HG03378 (cell line): ENCODE measurements around the gene POP4.

Experiments used
- ATAC-seq: cut with Tn5 transposase; IDR thresholded peaks from one replicate; pipeline ENCODE4 v1.9.1; 2021; ENCODE audit warnings: mild to moderate bottlenecking, moderate library complexity; ENCODE audit not compliant: unreplicated experiment

POP4 gene

DNA sequence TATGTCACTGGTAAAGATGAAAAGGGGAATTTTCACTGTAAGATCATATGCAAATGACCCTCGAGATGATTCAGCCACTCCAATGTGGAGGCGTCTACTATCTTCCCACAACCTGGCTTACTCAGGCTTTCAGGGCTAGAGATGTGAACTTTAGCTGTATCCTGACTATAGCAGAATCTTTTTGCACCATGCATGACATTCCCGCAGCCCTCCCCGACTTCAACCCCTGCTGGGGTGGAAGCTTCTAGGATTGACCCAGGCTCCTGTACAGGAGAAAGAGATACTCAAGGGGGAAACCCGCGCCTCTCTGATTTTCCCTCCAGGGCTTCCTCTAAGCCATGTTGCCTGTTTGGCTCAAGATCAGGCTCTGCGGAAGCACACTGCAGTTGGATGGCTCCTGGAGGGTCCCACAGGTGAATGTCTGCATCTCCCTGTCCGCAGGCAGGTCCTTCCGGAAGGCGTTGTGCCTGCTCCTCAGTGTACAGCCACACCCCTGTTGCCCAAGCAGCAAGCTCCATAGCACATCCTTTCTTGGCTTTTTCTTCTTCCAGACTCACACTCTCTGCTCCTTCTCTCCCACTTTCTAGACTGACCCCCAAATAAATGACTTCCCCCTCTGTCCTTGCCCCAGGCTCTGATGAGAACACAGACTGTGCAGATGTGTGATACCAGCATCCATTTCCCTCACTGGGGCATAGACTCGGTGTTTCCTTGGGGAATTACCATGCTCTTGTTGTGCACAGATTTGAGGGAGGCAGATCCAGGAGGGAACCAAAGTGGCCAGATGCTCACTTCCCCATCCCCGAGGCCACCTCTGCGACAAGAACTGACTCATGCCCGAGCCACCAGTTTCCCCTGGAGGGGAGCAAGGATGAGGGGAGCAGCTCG lies 29.1 kb upstream of the POP4 start:
- ATAC-seq, result peak; percentile 71

GRCh38 chr19:29577649-29577963 lies 28.5 kb upstream of the POP4 start:
- no peak for ATAC-seq

DNA sequence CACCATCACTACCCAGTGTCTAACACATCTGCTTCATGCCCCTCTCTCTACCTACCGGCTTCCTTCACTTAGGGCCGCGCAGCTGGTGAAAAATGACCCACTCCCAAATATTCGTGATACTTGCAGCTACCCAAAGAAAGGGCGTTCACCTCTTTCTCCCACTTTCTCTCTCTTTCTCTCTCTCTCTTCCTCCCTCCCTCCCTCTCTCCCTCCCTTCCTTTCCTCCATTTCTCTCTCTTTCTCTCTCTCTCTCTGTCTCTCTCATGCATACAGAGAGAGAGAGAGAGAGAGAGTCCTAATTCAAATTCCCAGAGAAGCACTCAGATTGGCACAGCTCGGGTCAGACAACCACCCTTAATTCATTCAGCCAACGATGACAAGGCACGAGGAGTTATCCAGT lies 27.7 kb upstream of the POP4 start:
- no peak for ATAC-seq

DNA sequence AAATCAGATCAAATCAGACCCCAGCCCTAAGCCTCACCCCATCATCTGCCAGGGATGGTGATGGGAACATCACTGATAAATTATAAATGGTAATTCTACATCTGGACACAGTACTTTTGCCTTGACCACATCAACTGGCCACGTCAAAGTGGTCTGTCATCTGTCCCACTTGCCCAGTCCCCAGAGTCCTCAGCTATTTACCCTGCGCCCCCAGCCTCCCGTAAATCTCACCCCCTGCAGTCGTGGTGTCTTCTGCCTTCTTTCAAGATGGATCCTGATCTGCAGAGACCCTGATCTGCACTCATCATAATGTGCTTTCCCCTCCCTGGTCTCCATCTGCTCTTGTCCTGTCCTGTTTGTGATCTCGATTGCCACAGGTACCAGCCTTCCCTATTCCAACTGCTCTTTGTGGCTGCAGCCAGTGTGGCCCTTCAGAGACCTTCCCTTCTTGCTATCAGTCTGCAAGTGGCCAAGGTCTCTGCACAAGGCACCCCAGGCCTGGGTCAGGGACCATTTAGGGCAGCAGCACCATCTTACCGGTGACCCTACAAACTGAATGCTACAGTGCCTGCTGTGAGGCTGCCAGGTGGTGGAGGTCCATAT lies 26.7 kb upstream of the POP4 start:
- no peak for ATAC-seq

- ATAC-seq, result no peak
Observed at GRCh38 chr19:29581398-29581797, 24.7 kb upstream of the POP4 start.

GRCh38 chr19:29583196-29583999 lies 22.7 kb upstream of the POP4 start:
- ATAC-seq, result no peak

- ATAC-seq, result no peak
Observed at GRCh38 chr19:29586401-29586800, 19.7 kb upstream of the POP4 start.

DNA sequence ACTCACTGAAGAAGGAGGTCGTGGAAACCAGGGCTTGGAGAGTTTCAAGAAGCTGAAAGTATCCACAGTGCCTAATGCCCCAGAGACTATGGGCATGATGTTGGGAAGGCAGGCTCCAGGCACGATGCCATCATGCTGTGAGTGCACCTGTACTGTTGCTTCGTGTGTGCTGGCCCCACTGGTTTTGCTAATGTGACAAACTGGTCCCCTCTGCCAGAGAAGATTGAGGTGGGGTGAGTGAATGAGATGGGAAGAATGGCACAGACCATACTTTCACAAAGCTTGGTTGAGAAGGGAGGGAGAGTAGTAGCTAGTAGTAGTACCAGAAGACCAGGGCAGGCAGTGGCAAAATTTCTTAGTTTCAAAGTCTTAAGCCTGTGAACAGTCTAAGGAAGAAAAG lies 19.0 kb upstream of the POP4 start:
- no peak for ATAC-seq

DNA sequence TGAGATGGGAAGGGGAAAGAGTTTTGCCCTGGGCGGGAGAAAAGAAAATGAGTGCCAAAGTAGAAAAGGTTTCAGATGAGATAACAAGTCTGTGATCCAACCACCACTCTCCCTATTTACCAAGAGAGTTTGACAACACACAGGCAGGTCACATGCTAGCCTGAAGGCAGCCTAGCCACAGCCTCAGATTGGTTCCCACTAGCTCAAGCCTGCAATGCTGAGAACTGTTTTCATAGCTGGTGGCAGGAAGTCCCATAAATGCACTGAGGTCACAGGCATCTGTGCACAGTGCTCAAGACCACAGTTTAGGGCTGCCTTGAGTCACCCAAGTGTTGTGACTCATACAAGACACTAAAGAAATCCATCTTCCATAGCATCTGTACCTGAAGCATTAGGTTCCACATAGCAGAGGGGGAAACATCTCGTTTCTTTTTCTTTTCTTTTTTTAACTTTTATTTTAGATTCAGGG lies 18.5 kb upstream of the POP4 start:
- ATAC-seq, result peak; percentile 91

DNA sequence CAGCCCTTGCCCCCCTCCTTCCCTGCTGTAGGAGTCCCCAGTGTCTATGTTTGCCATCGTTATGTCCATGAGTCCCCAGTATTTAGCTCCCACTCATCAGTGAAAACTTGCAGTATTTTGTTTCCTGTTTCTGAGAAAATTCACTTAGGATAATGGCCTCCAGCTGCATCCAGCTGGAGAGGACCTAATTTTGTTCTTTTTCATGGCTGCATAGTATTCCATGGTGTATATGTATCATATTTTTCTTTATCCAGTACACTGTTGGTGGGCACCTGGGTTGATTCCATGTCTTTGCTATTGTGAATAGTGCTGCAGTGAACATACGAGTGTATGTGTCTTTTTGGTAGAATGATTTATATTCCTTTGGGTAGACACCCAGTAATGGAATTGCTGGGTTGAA lies 18.0 kb upstream of the POP4 start:
- ATAC-seq, result no peak

- ATAC-seq, result no peak
Observed at GRCh38 chr19:29590278-29590677, 15.8 kb upstream of the POP4 start.

DNA sequence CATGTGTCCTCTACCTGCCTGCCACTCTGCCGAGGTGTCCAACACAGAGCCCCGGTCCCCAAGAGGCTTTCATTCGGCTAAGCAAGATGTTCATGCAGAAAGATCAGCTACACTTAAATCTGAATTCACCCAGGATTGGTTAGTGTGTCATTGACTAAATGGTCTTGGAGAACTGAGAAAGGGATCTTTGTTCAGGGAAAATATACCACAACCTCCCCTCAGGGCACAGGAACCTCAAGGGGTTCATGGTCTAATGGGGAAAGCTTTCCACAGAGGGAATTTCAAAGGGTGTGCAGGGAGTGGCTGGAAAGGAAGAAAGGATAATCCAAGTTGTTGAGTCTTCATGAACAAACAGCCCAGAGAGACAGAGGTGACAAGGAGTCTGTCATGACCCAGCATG lies 14.4 kb upstream of the POP4 start:
- ATAC-seq, result no peak

GRCh38 chr19:29593869-29594268 lies 12.2 kb upstream of the POP4 start:
- ATAC-seq, result no peak

- ATAC-seq, result no peak
Observed at GRCh38 chr19:29596080-29596727, 9.9 kb upstream of the POP4 start.

DNA sequence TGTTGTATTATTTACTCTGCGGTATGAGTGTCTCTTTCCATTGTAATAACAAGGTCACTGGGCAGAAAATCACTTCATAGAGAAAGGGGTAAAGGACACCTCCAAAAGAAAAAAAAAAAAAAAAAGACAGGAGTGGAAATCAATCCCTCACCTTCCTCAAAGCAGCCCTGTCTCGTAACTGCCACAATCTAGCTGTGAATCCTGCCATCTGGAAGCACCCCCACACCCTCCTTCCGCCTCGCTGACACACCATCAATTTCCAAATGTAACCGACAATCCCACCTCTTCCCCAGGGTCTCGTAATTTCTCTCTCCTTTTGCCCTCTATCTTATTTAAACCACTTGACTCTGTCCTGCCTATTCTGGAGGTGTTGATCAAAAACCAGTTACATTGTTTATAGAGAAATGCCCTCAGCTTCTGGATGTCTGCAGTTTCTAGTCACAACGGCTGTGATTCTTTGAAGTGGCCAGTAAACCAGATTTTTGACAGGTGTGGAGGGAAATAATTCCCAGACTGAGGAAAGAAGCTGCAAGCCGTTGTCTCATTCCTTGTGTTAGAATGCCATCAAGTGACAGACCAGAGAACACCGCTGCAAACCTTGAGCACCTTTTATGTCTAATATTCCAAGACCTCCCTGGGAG lies 9.1 kb upstream of the POP4 start:
- ATAC-seq, result no peak

GRCh38 chr19:29598036-29598435 lies 8.0 kb upstream of the POP4 start:
- ATAC-seq, result no peak

DNA sequence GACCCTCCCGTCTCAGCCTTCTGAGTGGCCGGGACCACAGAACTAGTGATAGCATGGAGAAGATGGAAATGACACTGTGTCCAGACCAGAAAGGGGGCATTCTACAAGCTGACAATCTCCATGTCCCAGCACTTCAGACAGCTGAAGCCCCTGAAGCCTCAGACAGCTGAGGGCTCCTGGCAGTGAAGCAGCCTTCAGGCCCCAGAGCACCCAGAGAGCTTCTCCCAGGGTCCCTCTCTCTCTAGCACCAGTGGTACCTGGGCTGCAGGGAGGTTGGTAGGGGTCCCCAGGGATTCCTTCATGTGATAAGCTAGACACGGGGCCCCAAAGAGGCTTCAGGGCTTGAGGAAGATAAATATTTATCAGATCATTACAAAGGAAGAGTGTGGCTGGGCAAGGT lies 7.6 kb upstream of the POP4 start:
- ATAC-seq, result no peak

DNA sequence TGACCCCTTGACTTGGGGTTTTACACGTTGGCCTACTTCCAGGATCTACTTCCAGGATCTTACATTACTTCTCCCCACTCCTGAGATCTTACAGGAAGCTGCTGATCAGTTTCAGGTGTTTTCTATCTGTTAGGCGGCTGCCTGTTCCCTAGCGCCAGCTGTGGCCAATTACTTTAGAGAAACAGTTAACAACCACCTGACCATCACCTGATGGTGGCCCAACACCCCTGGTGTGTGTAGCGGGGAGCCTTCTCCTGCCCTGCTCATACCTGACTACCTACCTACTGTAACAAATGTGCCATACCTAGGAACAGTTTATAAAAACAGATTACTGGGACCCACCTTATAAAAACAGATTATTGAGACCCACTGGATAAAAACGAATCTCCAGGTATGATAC lies 2.8 kb upstream of the POP4 start:
- ATAC-seq, result no peak

DNA sequence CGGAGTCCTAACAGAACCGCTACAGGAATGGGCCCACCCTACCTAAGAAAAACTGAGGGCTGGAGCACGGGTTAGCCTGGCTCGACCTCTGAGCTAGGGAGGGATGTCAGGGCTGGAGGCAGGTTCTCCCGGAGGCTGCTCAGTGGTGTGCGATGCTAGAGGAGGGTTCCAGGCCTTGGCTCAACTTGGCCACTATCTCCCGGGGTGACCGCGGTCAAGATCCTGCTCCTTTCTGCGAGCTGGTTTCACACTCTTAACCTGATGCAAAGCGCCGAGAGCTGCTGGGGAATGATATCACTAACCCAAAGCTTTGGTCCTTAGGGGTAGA lies 301 bp downstream of the POP4 start:
- peak; percentile 12 for ATAC-seq

DNA sequence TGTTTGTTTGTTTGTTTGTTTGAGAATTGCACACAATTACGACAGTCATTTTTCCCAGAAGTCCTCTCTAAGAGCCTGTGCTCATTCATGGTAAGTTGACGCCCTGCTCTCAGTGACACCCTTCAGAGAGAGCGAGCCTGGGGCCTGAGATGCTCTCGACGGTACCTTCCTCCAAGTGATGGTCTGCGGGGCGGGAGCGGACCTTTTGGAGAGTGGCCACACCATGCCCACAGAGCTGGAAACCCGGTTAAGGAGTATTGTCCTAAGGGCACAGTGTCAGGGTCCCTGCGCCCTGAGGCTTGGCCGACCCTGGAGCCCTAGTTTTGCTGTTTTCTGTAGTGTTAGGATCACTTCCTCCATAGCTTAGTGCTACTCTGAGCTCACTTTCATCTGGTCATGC lies 3.6 kb downstream of the POP4 start:
- no peak for ATAC-seq

GRCh38 chr19:29610213-29610573 lies 4.1 kb downstream of the POP4 start:
- ATAC-seq, result no peak
